ENCODE measurements around the gene CYP2A7.
"Not testable (repeated sequence)": the region's sequence is repeated elsewhere in the genome, so short reads cannot be mapped to it uniquely, and the experiment has no call there.

CYP2A7 gene

GRCh38 chr19:40882062-40882461 lies at the start of gene CYP2A7:
TSS of gene CYP2A7 (minus strand) at chr19:40882231. CDS start at chr19:40882210, 21 bp downstream.
- not testable (repeated sequence) for DNase-seq

- not testable (repeated sequence) for DNase-seq
Measured at GRCh38 chr19:40930799-40931198, 48.8 kb upstream of the CYP2A7 start.

GRCh38 chr19:40929942-40930341 lies 47.9 kb upstream of the CYP2A7 start:
- not testable (repeated sequence) for DNase-seq

- DNase-seq, result no peak
Measured at GRCh38 chr19:40928850-40929249, 46.8 kb upstream of the CYP2A7 start.

GRCh38 chr19:40927567-40927966 lies 45.5 kb upstream of the CYP2A7 start:
- DNase-seq, result no peak

GRCh38 chr19:40926276-40926675 lies 44.2 kb upstream of the CYP2A7 start:
- DNase-seq, result not testable (repeated sequence)

GRCh38 chr19:40923934-40924391 lies 41.9 kb upstream of the CYP2A7 start:
- no peak for DNase-seq

- DNase-seq, result not testable (repeated sequence)
Measured at GRCh38 chr19:40922237-40923160, 40.5 kb upstream of the CYP2A7 start.

- no peak for DNase-seq
Measured at GRCh38 chr19:40921005-40921897, 39.2 kb upstream of the CYP2A7 start.

GRCh38 chr19:40920300-40921004 lies 38.4 kb upstream of the CYP2A7 start:
- DNase-seq, result no peak

- DNase-seq, result not testable (repeated sequence)
Measured at GRCh38 chr19:40919530-40920299, 37.7 kb upstream of the CYP2A7 start.

GRCh38 chr19:40918303-40918702 lies 36.3 kb upstream of the CYP2A7 start:
- DNase-seq, result not testable (repeated sequence)

- no peak for DNase-seq
Measured at GRCh38 chr19:40908976-40909375, 26.9 kb upstream of the CYP2A7 start.

GRCh38 chr19:40907968-40908735 lies 26.1 kb upstream of the CYP2A7 start:
- DNase-seq, result no peak

- no peak for DNase-seq
Measured at GRCh38 chr19:40906512-40906911, 24.5 kb upstream of the CYP2A7 start.

- peak; percentile 10 for DNase-seq
Measured at GRCh38 chr19:40904673-40905156, 22.7 kb upstream of the CYP2A7 start.

- not testable (repeated sequence) for DNase-seq
Measured at GRCh38 chr19:40901975-40902750, 20.1 kb upstream of the CYP2A7 start.

- DNase-seq, result not testable (repeated sequence)
Measured at GRCh38 chr19:40900521-40900920, 18.5 kb upstream of the CYP2A7 start.

GRCh38 chr19:40899964-40900363 lies 17.9 kb upstream of the CYP2A7 start:
- DNase-seq, result not testable (repeated sequence)
